ENCODE measurements around the gene FBXO41.

Gene FBXO41

DNA sequence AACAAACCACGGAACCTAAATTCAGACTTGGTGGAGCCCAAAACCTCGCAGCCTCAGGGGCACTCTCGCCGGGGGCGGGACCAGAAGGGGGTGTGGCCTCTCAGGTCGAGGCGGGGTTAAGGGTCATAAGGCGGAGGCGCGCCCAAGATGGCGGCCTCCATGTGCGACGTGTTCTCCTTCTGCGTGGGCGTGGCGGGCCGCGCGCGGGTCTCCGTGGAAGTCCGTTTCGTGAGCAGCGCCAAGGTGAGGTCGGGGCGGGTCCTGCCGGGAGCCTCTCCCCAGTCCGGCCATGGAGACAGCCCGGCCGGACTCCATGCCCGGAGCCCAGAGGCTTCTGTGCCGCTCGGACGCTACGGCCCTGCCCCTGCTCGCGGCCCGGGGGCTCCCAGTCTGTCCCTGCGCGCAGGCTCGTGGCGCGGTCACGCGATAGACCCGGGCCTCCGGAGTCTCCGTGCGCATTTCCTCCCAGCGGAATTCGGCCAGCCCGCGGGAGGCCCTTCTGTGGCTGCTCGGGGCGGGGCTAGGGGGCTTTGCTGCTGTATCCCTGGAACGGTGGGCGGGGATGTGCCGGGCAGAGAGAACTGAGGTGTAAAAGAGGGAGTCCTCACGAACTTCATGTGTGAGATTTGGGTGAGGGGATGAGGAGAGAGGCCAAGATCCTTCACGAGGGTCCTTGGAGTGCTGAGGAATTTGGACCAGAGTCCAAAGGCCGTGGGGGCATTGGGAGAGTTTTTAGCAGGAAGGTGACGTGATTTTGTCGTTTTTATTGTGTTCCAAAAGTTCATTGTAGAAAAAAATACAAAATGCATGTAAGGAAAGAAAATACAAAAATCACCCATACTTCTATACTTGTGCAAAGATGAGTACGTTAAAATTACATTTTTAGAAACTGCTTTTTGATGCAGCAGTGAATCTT is 69.9 kb downstream of the FBXO41 start, which contains the start of gene SMYD5:
TSS of gene SMYD5 (plus strand) at position 126 of the 916 bp plus-strand sequence. CDS start at position 148, 22 bp downstream.
- DNase-seq (ENCODE audit: low read depth), result peak; percentile 74

- DNase-seq (ENCODE audit: low read depth), result peak; percentile 74
These were observed 71.7 kb downstream of the FBXO41 start for GRCh38 chr2:73212448-73213176.

GRCh38 chr2:73212098-73212447 is 72.2 kb downstream of the FBXO41 start:
- no peak for DNase-seq (ENCODE audit: low read depth)

- no peak for DNase-seq (ENCODE audit: low read depth)
These were observed 73.6 kb downstream of the FBXO41 start for GRCh38 chr2:73210696-73211095.

DNA sequence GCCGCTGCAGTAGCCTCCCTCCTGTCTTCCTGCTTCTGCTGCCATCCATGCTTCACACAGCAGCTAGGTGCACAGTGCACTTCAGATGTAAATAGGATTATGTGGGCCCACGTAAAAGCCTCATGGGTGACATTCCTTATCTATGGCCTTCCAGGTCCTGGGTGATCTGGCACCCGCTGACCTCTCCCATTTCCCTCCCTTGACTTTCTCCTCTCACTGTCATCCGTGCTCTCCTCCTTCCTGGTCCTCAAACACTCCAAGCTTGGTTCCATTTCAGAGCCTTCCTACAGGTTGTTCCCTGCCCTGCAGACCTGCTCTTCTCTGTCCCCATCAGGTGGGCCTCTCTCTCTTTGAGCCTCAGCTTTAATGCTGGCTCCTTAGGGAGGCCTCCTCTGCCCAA is 74.3 kb downstream of the FBXO41 start:
- DNase-seq (ENCODE audit: low read depth), result no peak

- DNase-seq (ENCODE audit: low read depth), result no peak
These were observed 76.0 kb downstream of the FBXO41 start for GRCh38 chr2:73208258-73208657.

GRCh38 chr2:73205611-73206010 is 78.7 kb downstream of the FBXO41 start:
- peak; percentile 6 for DNase-seq (ENCODE audit: low read depth)

Measured in amniotic epithelial cell (primary cell).